Trophoblast cell (in vitro differentiated cells and primary cell): ENCODE measurements around the gene WSB2.
A peak's percentile ranks its signal among the peaks of the same experiment; 100 is the strongest.

Source experiments
- DNase-seq, 2 donors: peaks; one replicate each; pipeline ENCODE4 v3.0.0-alpha.2; 2016
- H2AFZ ChIP-seq: 2 replicates; pipeline ENCODE4 v1.6.1; 2013; ENCODE audit warnings: low read length, moderate library complexity, mild to moderate bottlenecking; ENCODE audit not compliant: insufficient read depth, poor library complexity
- H2AK5ac ChIP-seq: 2 replicates; pipeline ENCODE4 v1.6.1; 2013; ENCODE audit warnings: mild to moderate bottlenecking, low read length
- H2BK120ac ChIP-seq: 2 replicates; pipeline ENCODE4 v1.6.1; 2013; ENCODE audit warnings: low read length, mild to moderate bottlenecking, moderate library complexity; ENCODE audit not compliant: insufficient read depth, poor library complexity
- H2BK12ac ChIP-seq: 2 replicates; pipeline ENCODE4 v1.6.1; 2013; ENCODE audit warnings: mild to moderate bottlenecking, low read length, moderate library complexity
- H2BK5ac ChIP-seq: 2 replicates; pipeline ENCODE4 v1.6.1; 2013; ENCODE audit warnings: low read length, low read depth, moderate library complexity, mild to moderate bottlenecking; ENCODE audit not compliant: poor library complexity
- H3K14ac ChIP-seq: 2 replicates; pipeline ENCODE4 v1.6.1; 2013; ENCODE audit warnings: mild to moderate bottlenecking, low read length
- H3K18ac ChIP-seq: 2 replicates; pipeline ENCODE4 v1.6.1; 2013; ENCODE audit warnings: mild to moderate bottlenecking, low read length
- H3K23ac ChIP-seq: 2 replicates; pipeline ENCODE4 v1.6.1; 2013; ENCODE audit warnings: low read length
- H3K27ac ChIP-seq: 2 replicates; pipeline ENCODE4 v1.5.1; 2013; ENCODE audit warnings: low read depth, mild to moderate bottlenecking, inconsistent platforms, low read length, moderate library complexity
- H3K27me3 ChIP-seq: 2 replicates; pipeline ENCODE4 v1.6.1; 2013; ENCODE audit warnings: inconsistent platforms, mild to moderate bottlenecking, low read length, moderate library complexity; ENCODE audit not compliant: insufficient read depth
- H3K36me3 ChIP-seq, 2 experiments: 1 replicate in 1 of 2; 2 replicates in 1 of 2; pipeline ENCODE4 v1.6.1; 2013; ENCODE audit warnings: low read length in 2 of 2, mild to moderate bottlenecking in 2 of 2, moderate library complexity in 1 of 2; ENCODE audit not compliant: insufficient read depth in 2 of 2, control insufficient read depth in 1 of 2
- H3K4ac ChIP-seq: 2 replicates; pipeline ENCODE4 v1.6.1; 2013; ENCODE audit warnings: low read depth, mild to moderate bottlenecking, low read length, moderate library complexity
- H3K4me1 ChIP-seq, 2 experiments: 1 replicate in 1 of 2; 2 replicates in 1 of 2; pipeline ENCODE4 v1.6.1; 2013; ENCODE audit warnings: low read length in 2 of 2, mild to moderate bottlenecking in 2 of 2, moderate library complexity in 1 of 2; ENCODE audit not compliant: insufficient read depth in 2 of 2, control insufficient read depth in 1 of 2
- H3K4me2 ChIP-seq: 2 replicates; pipeline ENCODE4 v1.6.1; 2013; ENCODE audit warnings: inconsistent platforms, mild to moderate bottlenecking, low read length, moderate library complexity
- H3K4me3 ChIP-seq: 2 replicates; pipeline ENCODE4 v1.5.1; 2013; ENCODE audit warnings: mild to moderate bottlenecking, low read depth, low read length, inconsistent platforms
- H3K79me1 ChIP-seq: one replicate; pipeline ENCODE4 v1.6.1; 2013; ENCODE audit warnings: low read length
- H3K79me2 ChIP-seq: 2 replicates; pipeline ENCODE4 v1.6.1; 2013; ENCODE audit warnings: low read length, mild to moderate bottlenecking; ENCODE audit not compliant: control insufficient read depth, insufficient read depth, poor library complexity
- H3K9ac ChIP-seq: 2 replicates; pipeline ENCODE4 v1.6.1; 2013; ENCODE audit warnings: mild to moderate bottlenecking, low read length
- H3K9me3 ChIP-seq: 2 replicates; pipeline ENCODE4 v1.6.1; 2013; ENCODE audit warnings: low read depth, mild to moderate bottlenecking, control low read depth, inconsistent platforms, low read length; ENCODE audit not compliant: insufficient read depth
- H4K12ac ChIP-seq: 2 replicates; pipeline ENCODE4 v1.6.1; 2013; ENCODE audit warnings: low read depth, mild to moderate bottlenecking, low read length, moderate library complexity
- H4K8ac ChIP-seq: 2 replicates; pipeline ENCODE4 v1.6.1; 2013; ENCODE audit warnings: low read depth, mild to moderate bottlenecking, low read length, moderate library complexity
- H4K91ac ChIP-seq: one replicate; pipeline ENCODE4 v1.6.1; 2013; ENCODE audit warnings: low read depth, mild to moderate bottlenecking, low read length, moderate library complexity
- WGBS: extraction: QIAGEN DNeasy Blood & Tissue Kit; methylation state at CpG from one replicate; pipeline ENCODE4 v1.1.7; 2013; ENCODE audit warnings: missing lambda C conversion rate; ENCODE audit not compliant: insufficient read length, insufficient coverage; ENCODE audit errors: extremely low coverage; 5-methylcytosine and 5-hydroxymethylcytosine counted together

WSB2 gene

DNA sequence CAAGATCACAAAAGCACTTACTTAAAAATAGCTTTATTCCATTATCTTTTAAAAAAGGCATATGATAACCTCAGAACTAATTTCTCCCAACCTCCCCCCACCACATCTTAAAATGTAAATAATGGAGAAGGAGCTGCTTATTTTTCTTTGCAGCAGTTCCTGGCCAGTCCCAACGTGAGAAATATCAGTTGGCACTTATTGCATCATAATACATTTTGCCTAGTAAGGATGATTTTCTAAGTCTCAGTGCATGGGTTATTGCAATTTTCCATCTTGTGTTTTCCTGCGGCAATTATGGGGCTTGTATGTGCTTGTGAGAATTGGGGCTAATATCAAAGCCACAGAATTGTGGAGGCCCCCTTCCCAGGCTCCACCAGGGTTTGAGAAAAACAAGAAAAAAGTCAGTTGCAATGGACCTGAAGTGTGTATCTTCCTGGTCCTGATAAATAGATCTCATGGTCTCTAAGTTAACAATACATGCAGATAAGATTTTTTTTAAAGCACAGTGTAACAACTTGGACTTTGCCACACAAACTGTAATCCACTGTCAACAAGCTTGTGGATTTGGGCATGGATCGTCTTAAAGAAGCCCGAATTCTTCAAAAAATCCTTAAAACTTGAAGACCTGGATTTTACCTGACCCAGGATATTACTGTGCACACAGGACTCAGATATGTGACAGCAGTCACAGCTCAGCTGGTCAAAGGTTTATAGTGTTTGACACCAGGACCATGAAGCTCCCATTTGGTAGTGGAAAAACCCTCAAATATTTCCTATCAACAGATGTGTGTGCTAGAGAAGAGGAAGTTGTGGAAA is 2.8 kb upstream of the WSB2 start:
- no peak overlapping the region for H2BK12ac ChIP-seq

DNA sequence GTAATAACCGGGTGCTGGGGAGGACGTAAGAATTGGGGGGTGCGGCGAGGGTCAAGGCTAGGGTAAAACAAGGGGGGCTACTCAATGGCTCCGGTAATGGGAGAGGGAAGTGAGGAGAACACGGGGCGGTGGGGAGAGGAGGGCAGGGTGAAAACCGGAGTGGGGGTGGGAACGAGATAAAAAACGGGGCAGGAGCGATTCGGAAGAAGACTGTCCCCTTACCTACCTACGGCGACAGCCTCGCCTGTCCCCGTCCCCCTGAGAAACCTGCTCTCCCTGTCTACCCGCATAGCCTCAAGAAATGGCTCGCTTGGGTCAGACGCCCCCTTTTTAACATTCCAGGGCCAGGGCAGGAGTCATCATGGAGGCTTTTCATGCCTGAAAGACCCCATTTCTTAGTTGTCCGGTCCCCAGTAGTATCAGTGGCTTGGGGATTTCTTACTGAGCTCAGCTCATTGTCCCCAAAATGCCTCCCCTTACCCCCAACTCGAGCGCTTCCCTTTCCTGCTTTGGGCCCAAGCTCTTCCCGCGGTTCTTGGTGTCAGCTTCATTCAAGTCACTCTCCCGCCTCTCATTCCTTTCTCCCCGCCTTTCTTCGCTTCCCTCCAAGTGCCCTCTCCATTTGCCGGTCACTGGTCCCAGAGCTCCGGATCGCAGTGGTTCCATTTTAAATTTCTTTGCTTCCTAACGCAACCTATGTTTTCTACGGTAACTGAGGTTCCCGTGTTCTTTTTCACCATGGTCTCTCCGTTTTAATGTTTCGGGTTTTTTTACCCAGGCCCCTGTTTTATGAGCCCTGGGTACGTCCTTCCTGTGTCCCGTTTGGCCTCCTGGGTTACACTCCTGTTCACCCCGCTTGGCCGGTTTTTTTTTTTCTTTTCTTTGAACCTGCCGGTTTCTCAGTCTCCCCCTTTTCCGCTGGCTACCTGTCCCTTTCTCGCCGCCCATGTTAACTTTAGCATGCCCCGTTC is 1.2 kb upstream of the WSB2 start:
- peak overlapping the region; percentile 79 for H3K4me3 ChIP-seq
- peak overlapping the region; percentile 99 for H3K9ac ChIP-seq
- H3K27me3 ChIP-seq, result no peaks in the 10 kb centered on the region
- peak overlapping the region; percentile 97 for H3K4ac ChIP-seq
- peak overlapping the region; percentile 96 for H4K12ac ChIP-seq
- peak overlapping the region; percentile 88 for H3K27ac ChIP-seq
- no CpG with 5 or more reads among the region's 44 CpGs for WGBS
- H3K79me1 ChIP-seq, result peaks cover 20% of the 10 kb centered on the region
- no peaks in the 10 kb centered on the region for H3K9me3 ChIP-seq
- H3K36me3 ChIP-seq, result peaks cover 0 to 2% of the 10 kb centered on the region in 2 experiments
- no peak overlapping the region for H3K23ac ChIP-seq
- H2AK5ac ChIP-seq, result peak overlapping the region; percentile 92
- H3K4me2 ChIP-seq, result peak overlapping the region; percentile 86
- peak overlapping the region; percentile 97 for H4K91ac ChIP-seq
- peak overlapping the region; percentile 11 for H2BK12ac ChIP-seq
- peaks cover 15% of the 10 kb centered on the region for H3K79me2 ChIP-seq
- peak overlapping the region; percentile 99 for H3K14ac ChIP-seq
- H2AFZ ChIP-seq, result peak overlapping the region; percentile 78
- peak overlapping the region; percentile 93 for H2BK120ac ChIP-seq
- H2BK5ac ChIP-seq, result peak overlapping the region; percentile 96
- peak overlapping the region; percentile 93 for H4K8ac ChIP-seq
- peaks cover 6 to 13% of the 10 kb centered on the region in 2 experiments for H3K4me1 ChIP-seq
- DNase-seq, result peak; percentile 62 to 72
- peak overlapping the region; percentile 99 for H3K18ac ChIP-seq

More for the DNA sequence above, 2.8 kb upstream of the WSB2 start:
- Histone ChIP-seq H3K27ac (no peak overlapping the region), H3K36me3 (no peaks in the 10 kb centered on the region), H3K4me1 (peaks cover 6 to 13% of the 10 kb centered on the region in 2 experiments), H3K18ac (no peak overlapping the region), H4K91ac (no peak overlapping the region), H2AFZ (no peak overlapping the region), H3K23ac (no peak overlapping the region), H3K9ac (no peak overlapping the region), H3K79me1 (peaks cover 20% of the 10 kb centered on the region), H3K27me3 (no peaks in the 10 kb centered on the region), H2BK5ac (no peak overlapping the region), H3K4me3 (no peak overlapping the region), H3K4ac (no peak overlapping the region), H2AK5ac (no peak overlapping the region), H2BK120ac (no peak overlapping the region), H4K8ac (no peak overlapping the region), H4K12ac (no peak overlapping the region), H3K4me2 (no peak overlapping the region), H3K79me2 (peaks cover 15% of the 10 kb centered on the region), H3K9me3 (no peaks in the 10 kb centered on the region), H3K14ac (no peak overlapping the region)
- DNase-seq, result peak in 1 of 2 donors; percentile 19
- no CpG with 5 or more reads among the region's 4 CpGs for WGBS

DNA sequence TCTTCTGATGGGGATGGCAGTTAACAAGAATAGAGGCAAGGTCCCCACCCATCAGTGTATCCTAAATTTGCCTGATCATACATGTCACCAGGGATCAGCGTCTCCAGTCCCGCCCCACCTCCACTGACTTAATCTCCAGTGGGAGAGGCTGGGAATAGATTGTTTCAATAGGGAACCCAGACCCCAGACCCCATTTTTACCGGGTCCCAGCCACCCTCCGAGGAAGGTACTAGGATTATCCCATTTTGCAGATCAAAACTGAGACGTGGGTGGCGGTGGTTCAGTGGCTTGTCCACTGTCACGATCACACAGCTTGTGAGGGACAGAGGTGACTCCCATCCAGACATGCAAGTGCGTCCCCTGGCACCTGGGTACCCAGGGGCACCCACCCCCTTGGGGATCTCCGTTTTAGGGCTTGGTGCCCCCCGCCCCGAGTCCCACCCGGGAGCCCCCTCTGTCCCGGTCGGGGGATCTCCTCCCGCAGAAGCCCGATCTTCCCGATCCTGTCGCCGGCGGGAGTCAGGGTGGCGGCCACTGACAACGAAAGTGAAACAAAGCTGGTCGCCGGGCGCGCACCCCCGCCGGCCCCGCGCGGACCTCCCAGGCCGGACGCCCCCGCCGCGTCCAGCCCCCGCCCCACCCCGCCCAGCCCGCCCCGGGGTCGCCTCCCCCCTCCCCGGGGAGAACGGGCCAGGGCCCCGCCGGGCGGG is 523 bp downstream of the WSB2 start:
- H3K79me1 ChIP-seq, result peaks cover 20% of the 10 kb centered on the region

More for the DNA sequence above, 523 bp downstream of the WSB2 start:
- peak overlapping the region; percentile 70 for H3K4me2 ChIP-seq
- no peak overlapping the region for H2AFZ ChIP-seq
- peak overlapping the region; percentile 79 for H3K4me3 ChIP-seq
- H2BK120ac ChIP-seq, result peak overlapping the region; percentile 21
- peak overlapping the region; percentile 74 for H3K14ac ChIP-seq
- H4K91ac ChIP-seq, result peak overlapping the region; percentile 82
- no peaks in the 10 kb centered on the region for H3K9me3 ChIP-seq
- H3K4me1 ChIP-seq, result peaks cover 6 to 13% of the 10 kb centered on the region in 2 experiments
- H3K36me3 ChIP-seq, result peaks cover 0 to 2% of the 10 kb centered on the region in 2 experiments
- H3K18ac ChIP-seq, result peak overlapping the region; percentile 80
- DNase-seq, result peak in 1 of 2 donors; percentile 38
- peak overlapping the region; percentile 85 for H3K9ac ChIP-seq
- no peak overlapping the region for H3K23ac ChIP-seq
- peak overlapping the region; percentile 72 for H4K8ac ChIP-seq
- H4K12ac ChIP-seq, result peak overlapping the region; percentile 52
- no CpG with 5 or more reads among the region's 46 CpGs for WGBS
- H2AK5ac ChIP-seq, result peak overlapping the region; percentile 23
- H3K27me3 ChIP-seq, result no peaks in the 10 kb centered on the region
- H3K79me2 ChIP-seq, result peaks cover 15% of the 10 kb centered on the region
- peak overlapping the region; percentile 42 for H3K4ac ChIP-seq
- peak overlapping the region; percentile 88 for H3K27ac ChIP-seq
- peak overlapping the region; percentile 84 for H2BK5ac ChIP-seq
- H2BK12ac ChIP-seq, result peak overlapping the region; percentile 6
